ENCODE measurements around the gene HSPH1. TPM values are rescaled to one million over a fixed set of nuclear protein-coding genes. Genes with fewer than 3 reads are reported as not detected.
"Not testable (repeated sequence)": the region's sequence is repeated elsewhere in the genome, so short reads cannot be mapped to it uniquely, and the experiment has no call there.

Gene HSPH1
- total RNA-seq, 6 donors from 2014 or later, result 32.5 to 93.1 (median 53.2) TPM

DNA sequence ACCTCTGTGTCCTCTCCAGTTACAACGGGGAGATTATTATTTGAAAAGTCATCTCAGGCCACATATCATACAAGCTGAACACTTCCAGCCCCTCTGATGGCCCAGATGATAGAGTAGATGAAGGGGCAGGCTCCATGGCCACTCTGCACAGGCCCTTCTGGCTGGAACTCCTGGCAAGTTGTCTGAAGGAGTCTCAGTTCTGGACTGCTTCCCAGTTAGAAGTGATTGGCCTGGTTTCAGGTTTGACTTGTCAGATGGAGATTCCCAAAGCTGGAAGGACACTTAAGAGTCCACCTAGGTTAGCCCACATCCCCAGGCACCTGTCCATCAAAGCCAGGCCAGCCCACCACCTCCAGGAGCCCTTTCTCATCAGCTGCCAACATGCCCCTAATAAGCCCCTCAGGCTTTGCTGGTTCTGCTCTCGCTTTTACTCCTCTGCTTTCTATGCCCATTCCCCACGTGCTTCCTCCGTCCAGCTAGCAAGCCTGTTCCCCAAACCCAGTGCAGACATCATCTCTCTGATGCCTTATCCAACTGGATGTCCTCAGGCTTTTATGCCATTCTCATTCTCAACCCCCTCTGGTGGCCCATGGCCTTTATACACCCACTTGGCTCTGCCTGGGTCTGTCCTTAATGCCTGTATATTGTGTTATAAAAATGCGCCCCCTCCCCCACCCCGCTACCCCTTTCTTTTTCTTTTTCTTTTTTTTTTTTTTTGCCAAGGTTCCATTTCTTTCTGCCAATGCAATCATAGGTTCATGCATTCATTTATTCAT is 56.5 kb downstream of the HSPH1 start:
- no peak overlapping the region for H3K4me3 ChIP-seq
- H3K27ac ChIP-seq, result no peak overlapping the region
- H3K27me3 ChIP-seq, result no peaks in the 10 kb centered on the region
- H3K36me3 ChIP-seq, result no peaks in the 10 kb centered on the region
- peak in 1 of 2 donors; percentile 28 for ATAC-seq (ENCODE audit: low FRiP score in 2 of 2)
- DNase-seq, result peak in 1 of 2 donors; percentile 61
- 74 to 80% methylated on average over 6 of the region's 6 CpGs for WGBS, 2 donors
- no peak for TF ChIP-seq EP300 (IDR thresholded peaks at IDR 0.05)
- no peak for TF ChIP-seq POLR2AphosphoS5 (IDR thresholded peaks at IDR 0.05)
- no peak for TF ChIP-seq POLR2A (IDR thresholded peaks at IDR 0.05)
- TF ChIP-seq, protein P1, sequence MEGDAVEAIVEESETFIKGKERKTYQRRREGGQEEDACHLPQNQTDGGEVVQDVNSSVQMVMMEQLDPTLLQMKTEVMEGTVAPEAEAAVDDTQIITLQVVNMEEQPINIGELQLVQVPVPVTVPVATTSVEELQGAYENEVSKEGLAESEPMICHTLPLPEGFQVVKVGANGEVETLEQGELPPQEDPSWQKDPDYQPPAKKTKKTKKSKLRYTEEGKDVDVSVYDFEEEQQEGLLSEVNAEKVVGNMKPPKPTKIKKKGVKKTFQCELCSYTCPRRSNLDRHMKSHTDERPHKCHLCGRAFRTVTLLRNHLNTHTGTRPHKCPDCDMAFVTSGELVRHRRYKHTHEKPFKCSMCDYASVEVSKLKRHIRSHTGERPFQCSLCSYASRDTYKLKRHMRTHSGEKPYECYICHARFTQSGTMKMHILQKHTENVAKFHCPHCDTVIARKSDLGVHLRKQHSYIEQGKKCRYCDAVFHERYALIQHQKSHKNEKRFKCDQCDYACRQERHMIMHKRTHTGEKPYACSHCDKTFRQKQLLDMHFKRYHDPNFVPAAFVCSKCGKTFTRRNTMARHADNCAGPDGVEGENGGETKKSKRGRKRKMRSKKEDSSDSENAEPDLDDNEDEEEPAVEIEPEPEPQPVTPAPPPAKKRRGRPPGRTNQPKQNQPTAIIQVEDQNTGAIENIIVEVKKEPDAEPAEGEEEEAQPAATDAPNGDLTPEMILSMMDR (IDR thresholded peaks at IDR 0.05), result no peak
- no peaks in the 10 kb centered on the region for H3K9me3 ChIP-seq
- H3K4me1 ChIP-seq, result no peaks in the 10 kb centered on the region

DNA sequence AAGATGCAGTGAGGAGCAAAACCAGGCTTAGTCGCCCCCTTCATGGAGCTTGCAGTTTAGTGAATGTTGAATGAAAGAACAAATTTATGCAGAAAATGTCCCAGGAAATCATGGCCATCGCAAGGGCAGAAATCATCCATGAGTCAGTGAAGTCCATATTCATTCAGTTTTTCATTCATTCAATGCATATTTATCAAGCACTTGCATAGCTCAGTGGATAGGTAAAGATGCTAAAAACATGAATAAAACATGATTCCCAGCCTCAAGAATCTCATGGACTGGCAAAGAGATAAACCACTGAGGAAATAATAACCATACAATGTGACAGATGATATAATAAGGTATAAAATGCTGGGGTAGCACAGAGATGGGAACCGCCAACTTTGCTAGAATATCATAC is 58.8 kb downstream of the HSPH1 start:
- H3K27ac ChIP-seq, result no peak overlapping the region
- no peaks in the 10 kb centered on the region for H3K36me3 ChIP-seq
- DNase-seq, result no peak
- TF ChIP-seq EP300 (IDR thresholded peaks at IDR 0.05), result no peak
- TF ChIP-seq, protein P1 (IDR thresholded peaks at IDR 0.05), result no peak
- TF ChIP-seq POLR2AphosphoS5 (IDR thresholded peaks at IDR 0.05), result no peak
- no peak for TF ChIP-seq POLR2A (IDR thresholded peaks at IDR 0.05)
- no peaks in the 10 kb centered on the region for H3K4me1 ChIP-seq
- no peaks in the 10 kb centered on the region for H3K27me3 ChIP-seq
- WGBS, 2 donors, result 92 to 97% methylated on average over 3 of the region's 3 CpGs
- no peaks in the 10 kb centered on the region for H3K9me3 ChIP-seq
- ATAC-seq (ENCODE audit: low FRiP score in 2 of 2), result no peak
- no peak overlapping the region for H3K4me3 ChIP-seq

DNA sequence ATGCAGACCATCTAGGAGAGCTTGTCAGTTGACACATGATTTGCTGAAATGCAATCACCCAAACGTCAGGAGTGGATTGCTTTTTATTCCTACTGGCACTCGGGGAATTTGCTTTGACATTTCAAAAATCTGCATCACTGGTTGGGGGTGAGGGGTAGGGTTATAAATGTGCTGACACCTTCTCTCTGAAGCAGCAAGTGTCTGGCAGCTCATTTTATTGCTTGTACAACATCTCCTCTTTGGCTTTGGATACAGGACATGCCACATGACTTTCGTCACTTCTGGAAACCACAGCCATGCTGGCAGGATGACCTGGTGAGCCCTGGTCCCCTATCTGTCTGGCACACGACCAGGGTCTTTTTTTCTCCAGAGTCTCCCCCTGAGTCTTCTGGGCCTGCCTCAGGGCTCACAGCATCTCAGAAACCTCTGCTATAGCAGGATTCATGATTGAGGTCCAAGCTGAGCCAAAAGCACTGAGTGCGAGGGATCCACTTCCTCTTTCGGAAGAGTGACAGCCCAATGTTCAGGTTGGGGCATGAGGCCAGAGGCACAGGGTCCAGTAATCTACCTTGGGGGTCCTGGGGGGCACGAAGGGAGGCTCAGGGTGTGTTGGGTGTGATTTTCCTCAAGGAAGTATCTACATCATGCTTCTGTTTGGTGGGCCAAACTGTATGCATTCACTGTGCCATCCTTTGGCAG is 60.1 kb downstream of the HSPH1 start:
- Histone ChIP-seq H3K4me1 (no peaks in the 10 kb centered on the region), H3K36me3 (no peaks in the 10 kb centered on the region), H3K9me3 (no peaks in the 10 kb centered on the region), H3K27me3 (no peaks in the 10 kb centered on the region), H3K4me3 (no peak overlapping the region), H3K27ac (no peak overlapping the region)
- TF ChIP-seq EP300 (IDR thresholded peaks at IDR 0.05) (no peak), POLR2AphosphoS5 (IDR thresholded peaks at IDR 0.05) (no peak), POLR2A (IDR thresholded peaks at IDR 0.05) (no peak)
- TF ChIP-seq, protein P1 (IDR thresholded peaks at IDR 0.05), result no peak
- ATAC-seq (ENCODE audit: low FRiP score in 2 of 2) (no peak), DNase-seq (no peak)
- WGBS, 2 donors, result 34 to 47% methylated on average over 6 of the region's 7 CpGs

DNA sequence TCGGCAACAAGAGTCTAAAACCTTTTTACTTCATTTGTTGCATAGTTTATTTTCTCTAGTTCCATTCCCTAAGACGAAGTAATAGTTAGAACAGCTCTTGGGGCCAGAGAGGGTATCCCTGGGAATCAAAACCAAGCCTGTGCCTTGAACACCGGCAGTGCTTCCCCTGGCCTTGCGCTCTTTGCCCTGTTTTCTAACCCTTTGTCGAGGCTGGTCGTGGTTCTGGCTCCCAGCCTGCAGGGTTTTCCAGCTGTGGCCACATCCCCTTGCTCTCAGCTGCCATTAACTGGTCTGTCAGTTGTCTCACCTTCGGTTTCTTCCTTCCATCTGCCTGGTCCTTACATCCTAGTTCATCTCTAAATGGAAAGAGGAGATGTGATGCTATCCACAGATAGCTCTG is 61.0 kb downstream of the HSPH1 start:
- H3K27ac ChIP-seq, result no peak overlapping the region
- WGBS, 2 donors, result 59 to 67% methylated on average over 7 of the region's 7 CpGs
- H3K4me1 ChIP-seq, result no peaks in the 10 kb centered on the region
- DNase-seq (no peak), ATAC-seq (ENCODE audit: low FRiP score in 2 of 2) (no peak)
- TF ChIP-seq POLR2AphosphoS5 (IDR thresholded peaks at IDR 0.05), result no peak
- no peak for TF ChIP-seq EP300 (IDR thresholded peaks at IDR 0.05)
- no peak for TF ChIP-seq POLR2A (IDR thresholded peaks at IDR 0.05)
- TF ChIP-seq, protein P1 (IDR thresholded peaks at IDR 0.05), result no peak
- no peak overlapping the region for H3K4me3 ChIP-seq
- no peaks in the 10 kb centered on the region for H3K9me3 ChIP-seq
- H3K36me3 ChIP-seq, result no peaks in the 10 kb centered on the region
- no peaks in the 10 kb centered on the region for H3K27me3 ChIP-seq

DNA sequence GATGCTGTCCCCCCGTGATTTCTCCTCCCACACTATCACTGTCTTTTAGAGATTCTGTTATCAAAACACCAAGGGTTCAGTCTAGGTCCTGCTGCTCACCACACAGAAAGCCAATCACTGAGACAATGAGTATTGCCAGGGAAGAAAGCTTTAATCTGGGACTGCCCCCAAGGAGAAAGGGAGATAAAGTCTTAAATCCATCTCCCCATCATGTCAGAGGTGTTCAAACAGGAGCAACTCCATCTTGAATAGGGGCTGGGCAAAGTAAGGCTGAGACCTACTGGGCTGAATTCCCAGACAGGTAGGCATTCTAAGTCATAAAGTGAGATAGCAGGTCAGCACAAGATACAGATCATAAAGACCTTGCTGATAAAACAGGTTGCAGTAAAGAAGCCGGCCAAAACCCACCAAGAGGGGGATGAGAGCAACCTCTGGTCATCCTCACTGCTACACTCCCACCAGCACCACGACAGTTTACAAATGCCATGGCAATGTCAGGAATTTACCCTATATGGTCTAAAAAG is 63.7 kb downstream of the HSPH1 start:
- H3K27ac ChIP-seq; DNase-seq; H3K4me3 ChIP-seq; H3K9me3 ChIP-seq; H3K27me3 ChIP-seq; H3K36me3 ChIP-seq; H3K4me1 ChIP-seq; ATAC-seq (ENCODE audit: low FRiP score in 2 of 2): not testable (repeated sequence)
- WGBS, 2 donors, result 57% methylated on average over 3 of the region's 3 CpGs
